ENCODE results near the gene KCNH8.
A peak's percentile ranks its signal among the peaks of the same experiment; 100 is the strongest.

Gene KCNH8

GRCh38 chr3:19254784-19255338 lies 106.6 kb downstream of the KCNH8 start:
- no peak for DNase-seq

DNA sequence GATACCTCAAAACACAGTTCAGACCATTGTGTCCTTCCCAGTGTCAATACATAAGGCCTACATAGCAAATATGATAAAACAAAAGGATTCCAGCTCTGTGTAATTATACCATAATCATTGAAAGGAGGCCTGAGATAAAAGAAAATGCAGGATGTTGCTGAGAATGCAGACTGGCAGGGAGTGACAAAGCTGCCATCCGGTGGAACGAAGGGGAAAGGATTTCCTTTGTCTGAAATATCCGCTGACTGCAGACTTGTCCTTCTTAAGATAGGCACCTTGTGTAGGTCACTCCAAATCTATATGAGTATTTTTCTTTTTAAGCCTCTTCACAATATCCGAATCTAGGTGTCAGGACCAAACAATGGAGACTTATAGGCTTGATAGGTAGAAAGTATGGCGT lies 108.0 kb downstream of the KCNH8 start:
- peak; percentile 23 for DNase-seq

DNA sequence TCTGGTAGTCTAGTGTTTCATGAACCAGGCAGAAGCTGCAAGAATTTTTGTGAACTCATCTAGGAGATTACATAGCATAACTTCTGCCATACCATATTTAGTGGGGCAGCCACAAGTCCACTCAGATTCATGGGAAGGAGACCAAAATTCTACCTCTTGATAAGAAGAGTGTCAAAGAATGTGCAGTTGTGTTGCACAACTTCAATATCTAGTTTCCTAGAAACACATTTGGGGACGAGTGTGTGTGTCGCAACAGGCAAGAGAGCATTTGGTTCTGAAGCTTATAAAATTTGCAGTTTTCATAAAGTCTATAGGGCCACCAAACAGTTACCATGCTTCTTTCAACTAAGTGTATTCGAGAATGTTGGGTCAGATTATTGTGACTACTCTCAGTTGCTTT lies 115.3 kb downstream of the KCNH8 start:
- no peak for DNase-seq

DNA sequence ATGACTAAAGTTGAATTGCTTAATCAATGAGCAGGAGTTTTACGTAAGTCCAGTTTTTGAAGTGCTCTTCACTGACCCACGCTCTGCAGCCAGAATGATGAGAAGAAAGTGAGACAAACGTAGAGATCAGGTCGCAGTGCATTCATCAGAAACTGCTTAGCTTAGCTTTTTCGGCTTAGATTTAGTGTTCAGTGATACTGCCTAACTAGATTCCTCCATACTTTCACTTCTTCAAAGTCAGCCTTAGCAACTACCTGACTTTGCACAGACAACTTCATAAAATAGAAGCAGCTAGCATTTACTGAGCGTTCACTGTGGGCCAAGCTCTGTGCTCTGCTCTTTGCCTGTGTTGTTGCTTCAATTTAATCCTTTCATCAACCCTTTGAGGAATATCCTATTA lies 116.1 kb downstream of the KCNH8 start:
- no peak for DNase-seq

DNA sequence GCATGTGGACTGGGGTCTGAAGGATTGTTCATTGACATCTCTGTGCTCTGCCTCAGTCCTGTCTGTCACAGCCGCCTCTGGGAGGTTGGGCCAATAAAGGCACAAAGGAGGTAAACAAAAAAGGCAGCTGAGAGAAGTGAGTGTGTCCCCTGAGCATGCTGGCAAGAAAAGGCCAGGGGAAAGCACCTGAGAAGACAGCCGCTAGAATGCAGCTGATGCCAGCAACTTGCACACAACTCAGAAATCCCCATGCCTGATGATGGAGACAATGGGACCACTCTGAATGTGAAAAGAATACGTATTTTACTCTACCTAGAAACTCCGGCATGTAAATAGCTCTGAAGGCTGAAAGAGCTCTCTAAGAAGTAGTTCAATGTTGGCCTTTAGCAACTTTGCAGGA lies 118.7 kb downstream of the KCNH8 start:
- no peak for DNase-seq

- no peak for DNase-seq
Measured at GRCh38 chr3:19270481-19270880, 122.2 kb downstream of the KCNH8 start.

DNA sequence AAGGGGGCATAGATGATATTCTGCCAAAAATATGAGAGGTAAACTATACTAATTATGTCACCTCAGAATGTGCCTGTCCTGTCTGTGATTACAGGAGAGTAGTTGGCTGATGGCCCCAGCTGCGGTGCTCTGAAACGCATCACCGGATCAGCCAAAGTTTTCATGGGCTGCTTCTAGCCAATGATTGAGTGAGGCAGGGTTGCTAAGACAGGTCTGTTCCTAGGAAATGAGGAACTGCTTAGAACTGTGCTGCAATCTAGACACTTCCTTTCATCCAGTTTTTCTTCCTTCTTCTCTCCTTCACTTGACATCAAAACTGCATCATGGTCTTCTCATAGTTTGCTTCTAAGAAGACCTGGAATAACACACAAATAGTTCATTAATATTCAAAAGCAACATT lies 124.0 kb downstream of the KCNH8 start:
- no peak for DNase-seq

- DNase-seq: no peak
Measured at GRCh38 chr3:19273091-19273490, 124.8 kb downstream of the KCNH8 start.

DNA sequence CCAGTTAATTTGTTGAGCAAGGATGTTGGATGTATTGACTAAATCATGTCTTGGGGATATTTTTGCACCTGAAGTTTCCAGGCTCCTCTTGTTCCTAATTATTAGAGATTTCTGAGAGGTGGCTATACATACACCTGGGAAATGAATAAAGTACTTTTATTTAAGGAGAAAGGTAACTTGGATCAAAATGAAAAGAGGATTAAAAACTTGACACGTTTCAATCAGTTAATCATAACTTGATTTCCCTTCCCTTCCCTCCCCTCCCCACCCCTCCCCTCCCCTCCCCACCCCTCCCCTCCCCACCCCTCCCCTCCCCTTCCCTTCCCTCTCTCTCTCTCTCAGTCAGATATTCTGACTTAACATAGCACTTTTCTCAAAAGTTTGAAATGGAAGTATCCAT lies 126.3 kb downstream of the KCNH8 start:
- DNase-seq: no peak

- no peak for DNase-seq
Measured at GRCh38 chr3:19284974-19285373, 136.7 kb downstream of the KCNH8 start.

DNA sequence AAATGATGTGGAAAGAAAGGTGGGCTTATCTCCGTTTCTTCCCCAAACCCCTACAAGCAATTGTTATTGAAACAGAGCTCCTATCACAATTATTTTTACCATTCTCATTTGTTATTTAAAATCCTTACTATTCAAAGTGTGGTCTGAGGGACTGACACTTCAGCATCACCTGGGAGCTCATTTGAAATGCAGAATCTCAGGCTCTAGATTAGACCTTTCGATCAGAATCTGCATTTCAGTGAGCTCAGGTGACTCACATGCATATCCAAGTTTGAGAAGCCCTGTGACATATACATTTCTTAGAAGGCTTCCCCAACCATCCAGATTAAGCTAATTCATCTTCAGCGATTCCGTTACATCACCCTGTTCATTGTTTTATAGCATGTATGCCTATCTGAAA lies 145.0 kb downstream of the KCNH8 start:
- DNase-seq: no peak

GRCh38 chr3:19295208-19295607 lies 146.9 kb downstream of the KCNH8 start:
- DNase-seq: no peak

DNA sequence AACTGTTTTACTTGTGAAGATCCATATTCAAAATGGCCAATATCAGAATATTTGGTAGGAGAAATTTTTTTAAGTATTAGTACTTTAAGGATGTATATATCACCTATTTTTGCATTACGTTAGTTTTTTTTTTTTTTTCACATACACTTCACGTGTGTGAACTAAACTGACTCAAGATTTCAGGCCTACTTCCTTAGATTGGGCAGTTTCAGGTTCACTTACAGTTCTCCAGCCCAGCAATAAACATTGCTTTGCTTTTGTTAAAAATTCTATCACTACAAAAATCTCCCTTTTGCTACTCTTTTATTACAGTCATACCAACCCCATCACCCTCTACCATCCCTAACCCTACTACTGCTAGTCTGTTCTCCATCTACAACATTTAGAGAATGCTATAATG lies 183.6 kb downstream of the KCNH8 start:
- DNase-seq: no peak

DNA sequence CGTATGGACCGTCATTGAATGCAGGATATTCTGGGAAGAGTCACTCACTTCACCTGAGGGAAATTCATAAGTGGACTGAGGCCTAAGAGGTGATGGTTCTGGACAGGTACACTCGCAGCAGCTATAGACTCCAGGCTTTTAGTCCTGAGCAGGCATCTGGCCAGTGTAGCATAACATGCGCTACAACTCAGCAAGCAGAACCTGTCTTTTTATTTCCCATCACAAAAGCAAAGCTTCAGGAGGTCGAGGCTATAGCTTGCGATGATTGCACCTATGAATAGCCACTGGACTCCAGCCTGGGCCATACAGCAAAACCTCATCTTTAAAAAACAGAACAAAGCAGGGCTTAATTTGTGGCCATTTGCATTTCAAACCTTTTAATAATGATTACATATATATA lies 185.8 kb downstream of the KCNH8 start:
- peak; percentile 19 for DNase-seq

GRCh38 chr3:19338769-19339168 lies 190.5 kb downstream of the KCNH8 start:
- DNase-seq: no peak

DNA sequence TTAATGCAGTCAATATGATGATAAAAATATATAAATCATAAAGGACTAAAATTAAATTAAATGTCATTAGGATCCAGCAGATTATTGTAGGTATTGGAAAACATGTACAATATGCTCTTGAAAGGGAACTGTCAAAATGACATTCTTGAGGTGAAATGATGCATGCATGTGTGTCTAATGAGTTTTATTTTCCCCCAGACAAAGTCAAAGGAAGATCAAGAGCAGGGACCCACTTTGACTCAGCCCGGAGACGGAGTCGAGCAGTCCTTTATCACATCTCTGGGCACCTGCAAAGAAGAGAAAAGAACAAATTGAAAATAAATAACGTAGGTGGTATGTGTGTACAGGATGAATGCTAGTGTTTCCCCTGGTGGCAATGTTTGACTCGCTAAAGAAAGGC lies 194.1 kb downstream of the KCNH8 start:
- no peak for DNase-seq

- no peak for DNase-seq
Measured at GRCh38 chr3:19346759-19347158, 198.4 kb downstream of the KCNH8 start.

- DNase-seq: no peak
Measured at GRCh38 chr3:19347671-19348070, 199.4 kb downstream of the KCNH8 start.

GRCh38 chr3:19348500-19348899 lies 200.2 kb downstream of the KCNH8 start:
- no peak for DNase-seq

GRCh38 chr3:19348941-19349564 lies 200.7 kb downstream of the KCNH8 start:
- DNase-seq: no peak

GRCh38 chr3:19357947-19358346 lies 209.6 kb downstream of the KCNH8 start:
- DNase-seq: no peak

GRCh38 chr3:19363071-19363470 lies 214.8 kb downstream of the KCNH8 start:
- no peak for DNase-seq

GRCh38 chr3:19364148-19364547 lies 215.8 kb downstream of the KCNH8 start:
- no peak for DNase-seq

DNA sequence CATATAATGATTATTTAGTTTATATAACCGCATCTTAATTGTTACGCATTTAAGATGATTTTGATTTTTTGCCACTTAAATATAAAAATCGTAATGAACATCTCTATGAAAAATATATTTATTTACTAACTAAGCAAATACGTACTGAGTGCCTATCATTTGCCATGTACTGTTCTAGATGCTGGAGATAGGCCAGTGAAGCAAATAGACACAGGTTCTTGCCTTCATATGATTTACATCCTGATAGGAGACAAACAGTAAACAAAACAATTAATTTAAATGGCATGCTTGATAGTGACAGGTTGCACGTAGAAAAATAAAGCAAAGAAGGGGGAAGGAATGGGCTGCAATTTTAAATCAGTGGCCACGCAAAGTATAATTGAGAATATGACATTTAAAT lies 217.2 kb downstream of the KCNH8 start:
- DNase-seq: no peak

- no peak for DNase-seq
Measured at GRCh38 chr3:19384868-19385267, 236.6 kb downstream of the KCNH8 start.
